Activated naive CD4-positive, alpha-beta T cell treated with anti-CD3 and anti-CD28 coated beads for 36 hours (primary cell): ENCODE results near the gene CAMLG. TPM values are rescaled to one million over a fixed set of nuclear protein-coding genes. Genes with fewer than 3 reads are reported as not detected.
"Not testable (repeated sequence)": the region's sequence is repeated elsewhere in the genome, so short reads cannot be mapped to it uniquely, and the experiment has no call there.

Experiments
- CTCF ChIA-PET: fragments of 350-600 bp; sonication (Branson Sonifier 250); formaldehyde crosslinking; loops from one replicate; lab custom pipeline; 2021; ENCODE audit warnings: antibody characterized with exemption; lab: Charles Lee
- DNase-seq: peaks from one replicate; pipeline ENCODE4 v3.0.0-alpha.2; 2020
- H3K27ac Mint-ChIP-seq: one replicate; pipeline ENCODE4 v1.8.0; 2021; ENCODE audit warnings: mild to moderate bottlenecking, mixed read lengths
- H3K27me3 Mint-ChIP-seq: one replicate; pipeline ENCODE4 v1.8.0; 2021; ENCODE audit warnings: low read depth, mixed read lengths
- H3K36me3 Mint-ChIP-seq: one replicate; pipeline ENCODE4 v1.8.0; 2021; ENCODE audit warnings: low read depth, mixed read lengths
- H3K4me1 Mint-ChIP-seq: one replicate; pipeline ENCODE4 v1.8.0; 2021; ENCODE audit warnings: low read depth, mixed read lengths
- H3K4me3 Mint-ChIP-seq: one replicate; pipeline ENCODE4 v1.8.0; 2021; ENCODE audit warnings: mild to moderate bottlenecking, moderate library complexity, mixed read lengths
- H3K9me3 Mint-ChIP-seq: one replicate; pipeline ENCODE4 v1.8.0; 2021; ENCODE audit warnings: mixed read lengths
- intact Hi-C: fragments of 100-400 bp; cut with micrococcal nuclease; formaldehyde crosslinking; loops from one replicate; pipeline ENCODE4 v1.15.1; 2023
- total RNA-seq, 2 experiments: library from RNA; stranded (reverse); gene quantifications; one replicate each; pipeline ENCODE4 v1.2.3, GENCODE V29; 2021

CAMLG gene
- total RNA-seq, 2 experiments from 2014 or later = 34.6 to 36.9 TPM

DNA sequence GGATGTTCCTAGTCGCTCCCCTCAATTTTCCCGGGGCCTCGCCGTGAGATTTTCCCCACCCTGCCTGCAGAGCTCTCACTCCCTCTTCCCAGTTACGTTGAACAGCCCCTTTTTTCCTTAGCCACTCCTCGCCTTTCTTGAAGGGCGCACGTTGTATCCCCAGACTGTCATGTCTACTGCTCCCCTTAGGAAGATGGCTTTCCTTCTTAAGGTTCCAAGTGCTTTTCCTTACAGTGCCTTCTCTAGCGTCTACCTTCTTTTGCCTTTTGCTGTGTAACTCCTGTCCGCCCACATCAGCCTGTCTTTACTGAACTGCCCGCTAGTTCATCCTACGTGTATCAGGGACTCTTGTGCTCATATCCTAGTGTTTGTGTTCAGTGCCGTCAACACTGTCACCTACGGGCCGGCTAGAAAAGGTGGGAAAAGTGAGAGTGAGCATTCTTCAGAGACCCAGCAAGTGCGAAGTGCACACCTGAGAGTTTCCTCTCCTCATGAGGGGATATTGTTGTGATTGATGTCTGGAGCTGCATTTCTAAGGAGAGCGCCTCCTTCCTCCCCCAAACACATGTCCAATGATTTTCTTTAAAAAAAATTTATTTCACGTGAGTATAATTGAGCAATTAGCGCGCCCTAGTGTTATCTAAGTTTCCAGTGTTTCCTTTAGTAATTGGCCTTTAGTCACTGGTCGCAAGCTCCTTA, 764 bp downstream of the CAMLG start:
- H3K36me3 Mint-ChIP-seq = peaks cover 9% of the 10 kb centered on the region
- H3K9me3 Mint-ChIP-seq = no peaks in the 10 kb centered on the region
- H3K27me3 Mint-ChIP-seq = no peaks in the 10 kb centered on the region
- peak overlapping the region; percentile 88 for H3K27ac Mint-ChIP-seq
- intact Hi-C loops = loop anchor here (1.0 to 10.0 kb wide), 18 partner anchors 19 to 734 kb away; partner anchors contain the start of genes C5orf24, DDX46, PCBD2 and PPP2CA
- H3K4me1 Mint-ChIP-seq = peaks cover 26% of the 10 kb centered on the region
- DNase-seq = peak; percentile 47
- CTCF ChIA-PET = interaction anchor here (0.6 to 5.4 kb wide), 20 partner anchors 9 to 557 kb away, joined by 3 to 47 read pairs (median 4); partner anchors contain the start of genes DDX46 and PCBD2
- peak overlapping the region; percentile 81 for H3K4me3 Mint-ChIP-seq

DNA sequence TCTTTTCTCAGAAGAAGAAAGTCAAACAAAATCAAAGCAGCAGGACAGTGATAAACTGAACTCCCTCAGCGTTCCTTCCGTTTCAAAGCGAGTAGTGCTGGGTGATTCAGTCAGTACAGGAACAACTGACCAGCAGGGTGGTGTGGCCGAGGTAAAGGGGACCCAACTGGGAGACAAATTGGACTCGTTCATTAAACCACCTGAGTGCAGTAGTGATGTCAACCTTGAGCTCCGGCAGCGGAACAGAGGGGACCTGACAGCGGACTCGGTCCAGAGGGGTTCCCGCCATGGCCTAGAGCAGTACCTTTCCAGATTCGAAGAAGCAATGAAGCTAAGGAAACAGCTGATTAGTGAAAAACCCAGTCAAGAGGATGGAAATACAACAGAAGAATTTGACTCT, 2.7 kb downstream of the CAMLG start:
- Mint-ChIP-seq H3K4me3 (no peak overlapping the region), H3K27me3 (no peaks in the 10 kb centered on the region), H3K4me1 (peaks cover 23% of the 10 kb centered on the region), H3K27ac (no peak overlapping the region), H3K36me3 (peaks cover 9% of the 10 kb centered on the region), H3K9me3 (no peaks in the 10 kb centered on the region)
- DNase-seq = no peak
- CTCF ChIA-PET = interaction anchor here (1.7 to 5.4 kb wide), 6 partner anchors 16 to 558 kb away, joined by 3 to 47 read pairs (median 7); partner anchors contain the start of gene DDX46
- intact Hi-C loops = no loop called here

DNA sequence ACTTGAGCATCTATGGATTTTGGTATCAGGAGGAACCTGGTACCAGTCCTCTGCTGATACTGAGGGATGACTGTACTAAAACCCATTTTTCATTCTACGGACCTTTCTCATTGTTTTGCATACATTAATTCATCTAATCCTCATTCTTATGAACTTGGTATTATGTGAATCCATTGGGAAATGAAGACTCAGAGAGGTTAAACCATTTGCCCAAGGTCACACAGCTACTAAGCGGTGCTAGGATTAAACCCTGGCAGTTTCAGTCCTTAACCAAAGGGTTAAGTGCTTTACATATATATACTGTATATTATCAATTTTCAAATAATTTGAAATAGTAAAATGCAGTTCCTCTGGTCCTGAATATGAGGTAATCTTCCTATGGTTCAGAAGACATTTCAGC, 3.8 kb downstream of the CAMLG start:
- intact Hi-C loops = no loop called here
- peaks cover 23% of the 10 kb centered on the region for H3K4me1 Mint-ChIP-seq
- no peaks in the 10 kb centered on the region for H3K9me3 Mint-ChIP-seq
- H3K4me3 Mint-ChIP-seq = no peak overlapping the region
- H3K27ac Mint-ChIP-seq = no peak overlapping the region
- CTCF ChIA-PET = interaction anchor here (2.9 to 5.4 kb wide), 2 partner anchors 15 to 155 kb away, joined by 20 to 47 read pairs; partner anchors contain the start of gene DDX46
- DNase-seq = no peak
- H3K36me3 Mint-ChIP-seq = peaks cover 9% of the 10 kb centered on the region
- no peaks in the 10 kb centered on the region for H3K27me3 Mint-ChIP-seq

DNA sequence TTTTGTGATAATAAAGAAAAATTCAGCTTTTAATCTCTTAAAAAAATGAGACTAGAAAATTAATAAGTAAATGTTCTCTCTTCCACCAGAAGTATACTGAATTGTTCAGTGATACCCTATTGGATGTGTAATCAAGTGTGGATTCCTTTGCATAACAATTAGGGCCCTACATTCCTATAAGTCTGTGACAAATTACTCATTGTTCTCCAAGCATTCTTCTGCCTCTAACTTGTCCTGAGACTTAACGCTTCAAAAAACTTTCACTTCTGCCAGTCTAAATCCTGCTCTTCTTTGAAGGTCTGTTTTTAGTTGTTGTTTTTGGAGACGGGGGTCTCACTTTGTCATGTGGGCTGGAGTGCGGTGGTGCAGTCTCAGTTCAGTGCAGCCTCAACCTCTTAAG, 11.1 kb downstream of the CAMLG start:
- Mint-ChIP-seq H3K27ac (no peak overlapping the region), H3K9me3 (no peaks in the 10 kb centered on the region), H3K36me3 (peaks cover 2% of the 10 kb centered on the region), H3K27me3 (no peaks in the 10 kb centered on the region), H3K4me3 (no peak overlapping the region), H3K4me1 (no peaks in the 10 kb centered on the region)
- no peak for DNase-seq
- intact Hi-C loops = no loop called here
- CTCF ChIA-PET = interaction anchor here (0.6 kb wide), 1 partner anchor 11 kb away, joined by 8 read pairs; the partner anchor contains the start of gene CAMLG

DNA sequence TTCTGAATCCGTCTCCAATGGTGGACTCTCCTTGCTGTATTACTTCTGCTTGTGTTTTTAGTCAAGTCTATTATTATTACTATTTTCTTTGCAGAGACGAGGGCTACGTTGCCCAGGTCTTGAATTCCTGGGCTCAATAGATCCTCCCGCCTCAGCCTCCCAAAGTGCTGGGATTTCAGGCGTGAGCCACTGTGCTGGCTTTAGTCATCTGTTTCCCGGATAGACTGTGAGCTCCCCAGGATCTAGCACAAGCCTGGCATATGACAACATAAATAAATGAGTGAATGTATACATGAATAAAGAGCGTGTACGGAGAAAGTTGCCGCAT, 19.8 kb downstream of the CAMLG start:
- peaks cover 2% of the 10 kb centered on the region for H3K36me3 Mint-ChIP-seq
- CTCF ChIA-PET = interaction anchor here (0.6 to 5.1 kb wide), 10 partner anchors 18 to 568 kb away, joined by 3 to 47 read pairs (median 4); partner anchors contain the start of genes CAMLG and PCBD2
- H3K4me3 Mint-ChIP-seq = peak overlapping the region; percentile 99
- peak overlapping the region; percentile 19 for H3K27ac Mint-ChIP-seq
- H3K4me1 Mint-ChIP-seq = peaks cover 32% of the 10 kb centered on the region
- no peaks in the 10 kb centered on the region for H3K9me3 Mint-ChIP-seq
- DNase-seq = no peak
- intact Hi-C loops = loop anchor here (1.0 to 5.0 kb wide), 8 partner anchors 20 to 531 kb away; partner anchors contain the start of genes C5orf24, CAMLG, JADE2 and PCBD2
- no peaks in the 10 kb centered on the region for H3K27me3 Mint-ChIP-seq

DNA sequence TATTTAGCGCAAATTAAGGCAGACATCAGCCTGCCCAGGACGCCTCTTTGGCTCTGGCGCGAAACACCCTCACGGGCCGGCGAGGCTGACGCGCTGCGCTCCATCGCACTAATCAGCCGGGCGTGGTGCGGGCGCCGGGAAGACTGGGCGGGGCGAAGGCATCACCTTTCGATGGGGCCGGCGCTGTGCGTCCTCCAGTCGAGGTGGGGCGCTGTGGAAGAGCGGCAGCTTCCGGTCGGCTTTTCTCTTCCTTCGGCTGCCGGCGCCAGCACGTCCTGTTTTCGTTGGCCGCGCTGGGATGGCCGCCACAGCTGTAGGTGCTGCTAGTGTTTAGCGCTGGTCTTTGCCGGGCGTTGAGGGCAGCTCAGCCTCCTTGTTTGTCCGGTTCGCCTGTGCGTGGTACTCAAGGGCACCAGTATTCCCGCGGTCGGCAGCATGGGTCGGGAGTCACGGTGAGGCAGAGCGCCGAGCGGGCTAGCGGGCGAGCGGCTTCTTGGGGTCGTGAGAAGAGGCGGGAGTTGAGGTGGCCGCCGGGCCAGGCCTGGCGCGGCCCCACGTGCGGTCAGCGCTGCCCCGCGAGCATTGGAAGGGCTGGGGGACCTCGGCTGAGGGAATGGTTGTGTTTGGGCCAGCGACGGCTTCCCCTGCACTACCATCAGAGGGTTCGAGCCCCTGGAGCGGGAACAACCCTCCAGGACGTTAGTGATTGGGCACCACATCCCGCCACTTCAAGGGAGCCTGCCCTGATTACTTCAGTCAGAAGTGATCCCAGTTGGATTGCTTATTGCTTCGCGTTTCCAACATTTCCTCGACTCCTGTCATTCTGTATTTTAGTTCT, 20.4 kb downstream of the CAMLG start, which contains the start of gene DDX46:
DDX46 (plus strand) TSS at position 276 of the 838 bp plus-strand sequence; CDS start at position 436, 160 bp downstream.
- Mint-ChIP-seq H3K4me3 (peak within 1 kb of the TSS; percentile 99), H3K9me3 (no peaks in the 10 kb centered on the region), H3K27me3 (no peaks in the 10 kb centered on the region), H3K36me3 (peaks cover 2% of the 10 kb centered on the region), H3K27ac (peak within 1 kb of the TSS; percentile 80), H3K4me1 (peaks cover 34% of the 10 kb centered on the region)
- CTCF ChIA-PET = interaction anchor here (0.6 to 5.1 kb wide), 8 partner anchors 18 to 569 kb away, joined by 3 to 47 read pairs (median 4); partner anchors contain the start of genes CAMLG and PCBD2
- peak; percentile 97 for DNase-seq
- intact Hi-C loops = loop anchor here (1.0 to 5.0 kb wide), 8 partner anchors 20 to 532 kb away; partner anchors contain the start of genes C5orf24, CAMLG, JADE2 and PCBD2

DNA sequence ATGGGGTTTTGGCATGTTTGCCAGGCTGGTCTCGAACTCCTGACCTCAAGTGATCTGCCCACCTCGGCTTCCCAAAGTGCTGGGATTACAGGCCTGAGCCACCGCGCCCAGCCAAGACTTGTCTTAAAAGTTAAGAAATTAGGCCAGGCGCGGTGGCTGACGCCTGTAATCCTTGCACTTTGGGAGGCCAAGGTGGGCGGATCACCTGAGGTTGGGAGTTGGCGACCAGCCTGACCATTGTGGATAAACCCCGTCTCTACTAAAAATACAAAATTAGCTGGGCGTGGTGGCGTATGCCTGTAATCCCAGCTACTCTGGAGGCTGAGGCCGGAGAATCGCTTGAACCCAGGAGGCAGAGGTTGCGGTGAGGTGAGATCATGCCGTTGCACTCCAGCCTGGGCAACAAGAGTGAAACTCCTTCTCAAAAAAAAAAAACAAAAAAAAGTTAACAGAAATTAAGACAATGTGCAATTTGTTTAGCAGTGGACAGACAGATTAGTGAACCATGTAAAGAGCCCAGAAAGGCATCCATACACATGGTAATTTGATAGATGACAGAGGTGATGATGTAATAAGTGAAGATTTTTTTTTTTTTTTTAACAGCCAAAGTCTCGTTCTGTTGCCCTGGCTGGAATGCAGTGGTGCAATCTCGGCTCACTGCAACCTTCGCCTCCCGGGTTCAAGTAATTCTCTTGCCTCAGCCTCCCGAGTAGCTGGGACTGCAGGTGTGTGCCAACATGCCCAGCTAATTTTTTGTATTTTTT, 29.4 kb downstream of the CAMLG start:
- H3K4me1 Mint-ChIP-seq, H3K9me3 Mint-ChIP-seq, intact Hi-C loops, H3K4me3 Mint-ChIP-seq, H3K27me3 Mint-ChIP-seq, H3K27ac Mint-ChIP-seq, DNase-seq: not testable (repeated sequence)
- CTCF ChIA-PET = interaction anchor here (1.0 kb wide), 1 partner anchor 17 kb away, joined by 4 read pairs; no protein-coding TSS in a partner anchor
- H3K36me3 Mint-ChIP-seq = peaks cover 20% of the 10 kb centered on the region

DNA sequence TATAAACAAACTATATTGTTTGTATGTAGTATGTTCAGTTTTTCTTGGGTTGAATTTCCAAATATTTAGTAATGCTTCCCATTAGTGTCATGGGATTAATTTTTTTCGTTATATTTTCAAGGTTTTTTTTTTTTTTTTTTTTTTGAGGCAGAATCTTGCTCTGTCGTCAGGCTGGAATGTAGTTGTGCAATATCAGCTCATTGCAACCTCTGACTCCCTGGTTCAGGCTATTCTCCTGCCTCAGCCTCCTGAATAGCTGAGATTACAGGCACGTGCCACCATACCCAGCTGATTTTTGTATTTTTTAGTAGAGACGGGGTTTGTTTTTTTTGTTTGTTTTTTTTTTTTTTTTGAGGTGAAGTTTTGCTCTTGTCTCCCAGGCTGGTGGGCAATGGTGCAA, 30.9 kb downstream of the CAMLG start:
- Mint-ChIP-seq H3K4me3 (no peak overlapping the region), H3K36me3 (peaks cover 23% of the 10 kb centered on the region), H3K27ac (no peak overlapping the region), H3K27me3 (no peaks in the 10 kb centered on the region), H3K9me3 (no peaks in the 10 kb centered on the region), H3K4me1 (no peaks in the 10 kb centered on the region)
- no peak for DNase-seq
- CTCF ChIA-PET = no interaction called here
- intact Hi-C loops = no loop called here

DNA sequence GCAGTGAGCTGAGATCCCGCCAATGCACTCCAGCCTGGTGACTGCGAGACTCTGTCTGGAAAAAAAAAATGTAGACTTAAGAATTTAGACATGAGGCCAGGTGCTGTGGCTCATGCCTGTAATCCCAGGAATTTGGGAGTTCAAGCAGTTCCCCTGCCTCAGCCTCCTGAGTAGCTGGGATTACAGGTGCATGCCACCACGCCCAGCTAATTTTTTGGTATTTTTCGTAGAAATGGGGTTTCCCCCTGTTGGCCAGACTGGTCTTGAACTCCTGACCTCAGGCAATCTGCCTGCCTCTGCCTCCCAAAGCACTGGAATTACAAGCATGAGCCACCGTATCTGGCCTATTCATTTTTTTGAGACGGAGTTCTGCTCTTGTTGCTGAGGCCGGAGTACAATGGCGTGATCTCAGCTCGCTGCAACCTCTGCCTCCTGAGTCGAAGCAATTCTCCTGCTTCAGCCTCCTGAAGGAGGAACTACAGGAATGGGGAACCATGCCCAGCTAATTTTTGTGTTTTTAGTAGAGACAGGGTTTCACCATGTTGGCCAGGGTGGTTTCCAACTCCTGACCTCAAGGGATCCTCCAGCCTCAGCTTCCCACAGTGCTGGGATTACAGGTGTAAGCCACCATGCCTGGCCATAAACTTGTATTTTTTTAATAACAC, 34.2 kb downstream of the CAMLG start:
- Mint-ChIP-seq H3K4me1 (no peaks in the 10 kb centered on the region), H3K4me3 (no peak overlapping the region), H3K36me3 (peaks cover 28% of the 10 kb centered on the region), H3K27ac (no peak overlapping the region), H3K27me3 (no peaks in the 10 kb centered on the region), H3K9me3 (no peaks in the 10 kb centered on the region)
- no peak for DNase-seq
- intact Hi-C loops = no loop called here
- CTCF ChIA-PET = no interaction called here

DNA sequence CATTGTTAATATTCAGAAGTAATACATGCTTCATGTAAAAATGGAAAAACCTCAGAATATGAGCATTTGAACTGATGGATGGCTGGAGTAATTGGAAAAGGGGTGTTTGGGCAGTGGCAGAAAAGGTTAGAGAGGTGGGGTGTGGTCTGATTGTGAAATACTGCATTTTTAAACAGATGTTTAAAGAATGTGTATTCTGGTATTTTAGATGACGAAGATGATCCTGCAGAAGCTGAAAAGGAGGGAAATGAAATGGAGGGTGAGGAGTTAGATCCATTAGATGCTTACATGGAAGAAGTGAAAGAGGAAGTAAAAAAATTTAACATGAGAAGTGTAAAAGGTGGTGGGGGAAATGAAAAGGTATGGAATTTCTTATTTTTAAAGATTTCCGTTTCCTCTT, 39.0 kb downstream of the CAMLG start:
- peaks cover 27% of the 10 kb centered on the region for H3K36me3 Mint-ChIP-seq
- CTCF ChIA-PET = interaction anchor here (0.6 kb wide), 2 partner anchors 19 to 83 kb away, joined by 3 read pairs; partner anchors contain the start of gene DDX46
- intact Hi-C loops = no loop called here

More for the DNA sequence above, 39.0 kb downstream of the CAMLG start:
- H3K4me3 Mint-ChIP-seq = no peak overlapping the region
- no peaks in the 10 kb centered on the region for H3K4me1 Mint-ChIP-seq
- no peaks in the 10 kb centered on the region for H3K9me3 Mint-ChIP-seq
- H3K27me3 Mint-ChIP-seq = no peaks in the 10 kb centered on the region
- DNase-seq = no peak
- H3K27ac Mint-ChIP-seq = no peak overlapping the region
